OCI-LY3 (cell line): ENCODE measurements around the gene FAM25A.

Source experiments
- CTCF ChIP-seq: fragments of 200-600, 300-600 bp; sonication (generic); IDR thresholded peaks from 2 replicates; pipeline ENCODE4 v1.5.1; 2014; ENCODE audit warnings: antibody characterized with exemption, low read length, low read depth
- EZH2phosphoT487 ChIP-seq: fragments of 200-600 bp; shearing (Covaris generic); IDR thresholded peaks from 2 replicates; pipeline ENCODE4 v1.6.1; 2018; ENCODE audit warnings: antibody characterized with exemption, mixed run types, low read depth

GRCh38 chr10:87059401-87059800 is 39.3 kb downstream of the FAM25A start:
- TF ChIP-seq CTCF, result no peak
- TF ChIP-seq EZH2phosphoT487, result no peak
